ENCODE data around the gene ADAM19.

ADAM19 gene

GRCh38 chr5:157561110-157561509 lies 14.5 kb downstream of the ADAM19 start:
- no peak for DNase-seq

GRCh38 chr5:157559301-157559700 lies 16.3 kb downstream of the ADAM19 start:
- DNase-seq: no peak

- no peak for DNase-seq
Observed at GRCh38 chr5:157558681-157559080, 16.9 kb downstream of the ADAM19 start.

- DNase-seq: no peak
Observed at GRCh38 chr5:157558041-157558595, 17.5 kb downstream of the ADAM19 start.

- DNase-seq: no peak
Observed at GRCh38 chr5:157556615-157557418, 18.8 kb downstream of the ADAM19 start.

- DNase-seq: no peak
Observed at GRCh38 chr5:157555037-157555640, 20.4 kb downstream of the ADAM19 start.

- no peak for DNase-seq
Observed at GRCh38 chr5:157554179-157555036, 21.2 kb downstream of the ADAM19 start.

- DNase-seq: no peak
Observed at GRCh38 chr5:157552650-157553049, 22.9 kb downstream of the ADAM19 start.

GRCh38 chr5:157550663-157551062 lies 24.9 kb downstream of the ADAM19 start:
- DNase-seq: no peak

GRCh38 chr5:157549954-157550549 lies 25.5 kb downstream of the ADAM19 start:
- DNase-seq: no peak

GRCh38 chr5:157549283-157549629 lies 26.3 kb downstream of the ADAM19 start:
- DNase-seq: no peak

GRCh38 chr5:157548513-157549282 lies 26.9 kb downstream of the ADAM19 start:
- no peak for DNase-seq

GRCh38 chr5:157547941-157548512 lies 27.5 kb downstream of the ADAM19 start:
- no peak for DNase-seq

- no peak for DNase-seq
Observed at GRCh38 chr5:157546456-157547100, 29.0 kb downstream of the ADAM19 start.

GRCh38 chr5:157545610-157546310 lies 29.8 kb downstream of the ADAM19 start:
- DNase-seq: no peak

GRCh38 chr5:157544623-157544989 lies 31.0 kb downstream of the ADAM19 start:
- DNase-seq: no peak

- DNase-seq: no peak
Observed at GRCh38 chr5:157543825-157544622, 31.6 kb downstream of the ADAM19 start.

- no peak for DNase-seq
Observed at GRCh38 chr5:157542282-157543000, 33.1 kb downstream of the ADAM19 start.

Data from right kidney (tissue), 1 donor.